NT2/D1 (cell line): ENCODE data around the gene AKNA.

Experiments
- SUZ12 ChIP-seq: IDR thresholded peaks from 2 replicates; pipeline ENCODE4 v1.6.1; 2011; ENCODE audit not compliant: insufficient read length, insufficient read depth; ENCODE audit errors: extremely low read depth
- YY1 ChIP-seq: IDR thresholded peaks from 2 replicates; pipeline ENCODE4 v1.6.1; 2011; ENCODE audit not compliant: insufficient read length, insufficient read depth
- ZNF274 ChIP-seq: IDR thresholded peaks from 2 replicates; pipeline ENCODE4 v1.6.1; 2011; ENCODE audit warnings: mild to moderate bottlenecking, low read depth, low read length

DNA sequence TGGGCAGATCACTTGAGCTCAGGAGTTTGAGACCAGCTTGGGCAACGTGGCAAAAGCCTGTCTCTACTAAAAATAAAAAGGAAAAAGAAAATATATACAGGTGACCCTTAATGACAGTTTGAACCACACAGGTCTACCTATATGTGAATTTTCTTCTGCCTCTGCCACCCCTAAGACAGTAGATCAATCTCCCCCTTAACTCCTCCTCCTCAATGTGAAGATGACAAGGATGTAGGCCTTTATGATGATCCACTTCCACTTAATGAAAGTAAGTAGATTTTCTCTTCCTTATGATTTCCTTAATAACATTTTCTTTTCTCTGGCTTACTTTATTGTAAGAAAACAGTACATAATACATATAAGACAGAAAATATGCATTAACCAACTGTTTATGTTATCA lies 3.4 kb downstream of the AKNA start:
- TF ChIP-seq ZNF274 (no peak), SUZ12 (no peak), YY1 (no peak)
